PFSK-1 (cell line): ENCODE measurements around the gene RBM47.

Experiments used
- POLR2AphosphoS5 ChIP-seq: IDR thresholded peaks from 2 replicates; pipeline ENCODE4 v1.6.1; 2012; ENCODE audit warnings: low read depth, mild to moderate bottlenecking, control low read depth, low read length, moderate library complexity
- TAF1 ChIP-seq: IDR thresholded peaks from 2 replicates; pipeline ENCODE4 v1.6.1; 2012; ENCODE audit warnings: low read length, control low read depth, borderline replicate concordance; ENCODE audit not compliant: insufficient read depth
- TF ChIP-seq, protein P1 (sequence below), 2 experiments: IDR thresholded peaks; 2 replicates each; pipeline versions ENCODE4 v1.6.1 to v1.8.0; 2011 to 2012; ENCODE audit warnings: low read depth in 2 of 2, low read length in 2 of 2, control low read depth in 1 of 2, inconsistent platforms in 1 of 2, mild to moderate bottlenecking in 1 of 2, moderate library complexity in 1 of 2; ENCODE audit not compliant: insufficient read depth in 1 of 2

DNA sequence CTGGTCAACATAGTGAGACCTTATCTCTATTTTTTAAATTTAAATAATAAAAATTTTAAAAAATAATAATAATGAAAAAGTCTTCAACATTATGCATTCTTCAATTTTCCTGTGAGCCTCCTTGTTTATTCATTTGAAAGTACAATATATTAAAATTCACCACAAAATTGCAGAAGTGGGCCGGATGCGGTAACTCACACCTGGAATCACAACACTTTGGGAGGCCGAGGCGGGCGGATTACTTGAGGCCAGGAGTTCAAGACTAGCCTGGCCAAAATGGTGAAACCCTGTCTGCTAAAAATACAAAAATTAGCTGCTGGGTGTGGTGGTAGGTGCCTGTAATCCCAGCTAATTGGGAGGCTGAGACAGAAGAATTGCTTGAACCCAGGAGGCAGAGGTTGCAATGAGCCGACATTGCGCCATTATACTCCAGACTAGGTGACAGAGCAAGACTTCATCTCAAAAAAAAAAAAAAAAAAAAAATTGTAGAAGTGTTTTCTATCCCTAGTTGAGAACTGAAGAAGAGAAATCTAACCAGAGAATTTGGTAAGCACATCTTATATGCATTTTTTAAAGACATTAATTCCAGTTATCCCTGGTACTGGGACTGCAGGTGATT lies 56.9 kb downstream of the RBM47 start:
- no peak for TF ChIP-seq POLR2AphosphoS5
- TF ChIP-seq TAF1, result no peak
- TF ChIP-seq, protein P1, sequence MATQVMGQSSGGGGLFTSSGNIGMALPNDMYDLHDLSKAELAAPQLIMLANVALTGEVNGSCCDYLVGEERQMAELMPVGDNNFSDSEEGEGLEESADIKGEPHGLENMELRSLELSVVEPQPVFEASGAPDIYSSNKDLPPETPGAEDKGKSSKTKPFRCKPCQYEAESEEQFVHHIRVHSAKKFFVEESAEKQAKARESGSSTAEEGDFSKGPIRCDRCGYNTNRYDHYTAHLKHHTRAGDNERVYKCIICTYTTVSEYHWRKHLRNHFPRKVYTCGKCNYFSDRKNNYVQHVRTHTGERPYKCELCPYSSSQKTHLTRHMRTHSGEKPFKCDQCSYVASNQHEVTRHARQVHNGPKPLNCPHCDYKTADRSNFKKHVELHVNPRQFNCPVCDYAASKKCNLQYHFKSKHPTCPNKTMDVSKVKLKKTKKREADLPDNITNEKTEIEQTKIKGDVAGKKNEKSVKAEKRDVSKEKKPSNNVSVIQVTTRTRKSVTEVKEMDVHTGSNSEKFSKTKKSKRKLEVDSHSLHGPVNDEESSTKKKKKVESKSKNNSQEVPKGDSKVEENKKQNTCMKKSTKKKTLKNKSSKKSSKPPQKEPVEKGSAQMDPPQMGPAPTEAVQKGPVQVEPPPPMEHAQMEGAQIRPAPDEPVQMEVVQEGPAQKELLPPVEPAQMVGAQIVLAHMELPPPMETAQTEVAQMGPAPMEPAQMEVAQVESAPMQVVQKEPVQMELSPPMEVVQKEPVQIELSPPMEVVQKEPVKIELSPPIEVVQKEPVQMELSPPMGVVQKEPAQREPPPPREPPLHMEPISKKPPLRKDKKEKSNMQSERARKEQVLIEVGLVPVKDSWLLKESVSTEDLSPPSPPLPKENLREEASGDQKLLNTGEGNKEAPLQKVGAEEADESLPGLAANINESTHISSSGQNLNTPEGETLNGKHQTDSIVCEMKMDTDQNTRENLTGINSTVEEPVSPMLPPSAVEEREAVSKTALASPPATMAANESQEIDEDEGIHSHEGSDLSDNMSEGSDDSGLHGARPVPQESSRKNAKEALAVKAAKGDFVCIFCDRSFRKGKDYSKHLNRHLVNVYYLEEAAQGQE (IDR thresholded peaks at IDR 0.05; ENCODE audit: insufficient read depth in 1 of 2, low read depth in 2 of 2, low read length in 2 of 2), result no peak
